Measurements from ENCODE around the gene MFAP4.

DNA sequence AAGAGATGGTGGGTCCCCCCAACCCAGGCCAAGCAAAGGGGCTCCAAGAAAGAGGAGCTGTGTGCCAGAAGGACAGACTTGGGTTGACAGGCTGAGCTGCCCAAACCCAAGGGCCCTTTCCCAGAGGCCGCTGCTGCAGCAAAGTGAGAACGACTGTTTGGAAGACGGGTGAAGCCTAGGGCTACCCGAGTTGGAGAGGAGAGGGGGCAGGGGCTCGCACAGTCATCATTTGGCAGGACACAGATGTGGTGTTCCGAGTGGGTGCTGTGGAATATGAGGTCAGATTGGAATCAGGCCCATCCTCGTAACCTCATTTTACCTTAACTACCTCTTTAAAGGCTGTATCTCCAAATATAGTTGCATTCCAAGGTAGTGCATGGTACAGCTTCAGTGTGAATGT lies 5.3 kb upstream of the MFAP4 start:
- TF ChIP-seq, protein P1, sequence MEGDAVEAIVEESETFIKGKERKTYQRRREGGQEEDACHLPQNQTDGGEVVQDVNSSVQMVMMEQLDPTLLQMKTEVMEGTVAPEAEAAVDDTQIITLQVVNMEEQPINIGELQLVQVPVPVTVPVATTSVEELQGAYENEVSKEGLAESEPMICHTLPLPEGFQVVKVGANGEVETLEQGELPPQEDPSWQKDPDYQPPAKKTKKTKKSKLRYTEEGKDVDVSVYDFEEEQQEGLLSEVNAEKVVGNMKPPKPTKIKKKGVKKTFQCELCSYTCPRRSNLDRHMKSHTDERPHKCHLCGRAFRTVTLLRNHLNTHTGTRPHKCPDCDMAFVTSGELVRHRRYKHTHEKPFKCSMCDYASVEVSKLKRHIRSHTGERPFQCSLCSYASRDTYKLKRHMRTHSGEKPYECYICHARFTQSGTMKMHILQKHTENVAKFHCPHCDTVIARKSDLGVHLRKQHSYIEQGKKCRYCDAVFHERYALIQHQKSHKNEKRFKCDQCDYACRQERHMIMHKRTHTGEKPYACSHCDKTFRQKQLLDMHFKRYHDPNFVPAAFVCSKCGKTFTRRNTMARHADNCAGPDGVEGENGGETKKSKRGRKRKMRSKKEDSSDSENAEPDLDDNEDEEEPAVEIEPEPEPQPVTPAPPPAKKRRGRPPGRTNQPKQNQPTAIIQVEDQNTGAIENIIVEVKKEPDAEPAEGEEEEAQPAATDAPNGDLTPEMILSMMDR (IDR thresholded peaks at IDR 0.05), result no peak
- TF ChIP-seq POLR2A (IDR thresholded peaks at IDR 0.05), result no peak

Data from heart left ventricle (tissue), 13 donors.